Measurements from ENCODE around the gene KBTBD7. TPM values are rescaled to one million over a fixed set of nuclear protein-coding genes. Genes with fewer than 3 reads are reported as not detected.
A peak's percentile ranks its signal among the peaks of the same experiment; 100 is the strongest.

The KBTBD7 gene
- total and polyA plus RNA-seq, 9 of the 15 experiments (the other 6 are each of a cell fraction or from before 2014, with no cell fraction given), result 1.8 to 4.4 (median 3.3) TPM

DNA sequence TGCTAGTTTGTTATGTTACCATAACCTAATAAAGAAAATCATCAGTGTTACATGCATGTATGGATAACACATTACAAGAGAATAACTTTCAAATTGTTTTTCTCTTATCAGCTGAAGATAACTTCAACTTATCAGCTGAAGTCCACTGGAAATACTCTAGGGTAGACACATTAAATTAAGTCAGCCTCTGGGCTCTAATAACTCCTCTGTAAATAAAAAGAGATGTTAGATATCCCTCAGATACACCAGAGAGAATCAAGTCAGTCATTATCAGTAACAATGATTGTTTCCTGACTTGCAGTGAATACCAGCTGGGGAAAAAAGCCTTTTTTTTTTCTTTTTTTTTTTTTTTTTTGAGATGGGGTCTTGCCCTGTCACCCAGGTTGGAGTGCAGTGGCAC lies 1.6 kb upstream of the KBTBD7 start (continued):
- TF ChIP-seq SPI1 (IDR thresholded peaks at IDR 0.05; ENCODE audit: borderline replicate concordance, low read depth, low read length), result no peak
- TF ChIP-seq CREB1 (IDR thresholded peaks at IDR 0.05), result no peak
- no peak for TF ChIP-seq CREB1 (CRISPR knock-in tag; IDR thresholded peaks at IDR 0.05)
- TF ChIP-seq ARID2 (IDR thresholded peaks at IDR 0.05), result no peak
- no peak for TF ChIP-seq CBFA2T3 (IDR thresholded peaks at IDR 0.05)
- TF ChIP-seq IRF2 (CRISPR knock-in tag; IDR thresholded peaks at IDR 0.05), result no peak
- TF ChIP-seq PTBP1 (IDR thresholded peaks at IDR 0.05; ENCODE audit: low read depth, low read length), result no peak

DNA sequence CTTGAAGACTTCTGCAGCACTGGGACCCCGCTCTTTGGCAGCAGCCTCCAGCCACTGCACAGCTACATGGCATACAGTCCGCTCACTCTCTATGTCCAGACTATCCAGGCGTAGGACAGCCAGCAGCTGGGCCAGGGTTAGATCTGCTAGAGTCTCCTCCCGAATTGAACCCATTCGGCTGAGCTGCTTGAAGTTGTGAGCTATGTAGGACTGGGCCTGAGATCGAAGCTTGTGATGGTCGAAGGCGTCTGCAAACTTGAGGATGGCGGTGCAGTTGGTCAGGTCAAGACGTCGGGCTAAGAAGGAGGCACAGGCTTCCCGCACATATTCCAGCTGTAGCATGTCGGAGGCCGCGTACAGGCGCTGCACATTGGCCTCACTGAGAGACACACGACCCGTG lies 900 bp downstream of the KBTBD7 start:
- WGBS (ENCODE audit: insufficient coverage, low coverage, missing lambda C conversion rate), result 88% methylated on average over 7 of the region's 18 CpGs
- no peak for ATAC-seq
- Histone ChIP-seq H3K79me2 (ENCODE audit: control insufficient read depth, insufficient read depth, low read length) (peaks cover 12% of the 10 kb centered on the region), H4K20me1 (replicated peaks; ENCODE audit: control insufficient read depth, insufficient read depth, low read length) (no peaks in the 10 kb centered on the region), H3K27me3 (ENCODE audit: control insufficient read depth in 2 of 2, insufficient read depth in 2 of 2, low read length in 2 of 2) (no peaks in the 10 kb centered on the region), H3K36me3 (ENCODE audit: control insufficient read depth, insufficient read depth, low read length) (no peaks in the 10 kb centered on the region; the same call in 2 of the 3 replicates), H3K4me2 (ENCODE audit: insufficient read depth, low read length) (peak overlapping the region; percentile 73), H3K9ac (ENCODE audit: insufficient read depth in 1 of 2, low read depth in 2 of 2, low read length in 2 of 2) (peak overlapping the region in 1 of 2 experiments; percentile 95; a peak in 2 of 4 replicates), H3K27ac (ENCODE audit: extremely low read depth, low read depth, low read length) (no peak overlapping the region), H3K4me3 (no peak overlapping the region; the same call in 1 of the 2 replicates), H2AFZ (ENCODE audit: low read depth, low read length) (peak overlapping the region; percentile 94; the same call in 1 of the 2 replicates), H3K4me1 (replicated peaks in 1 of 2; ENCODE audit: control insufficient read depth in 2 of 2, insufficient read depth in 2 of 2, low read length in 2 of 2) (peaks cover 4 to 11% of the 10 kb centered on the region in 2 experiments; a peak in 4 of 5 replicates), H3K9me1 (ENCODE audit: control insufficient read depth, insufficient read depth, low read length) (no peaks in the 10 kb centered on the region), H3K9me3 (replicated peaks; ENCODE audit: control insufficient read depth, insufficient read depth, low read depth, low read length) (no peaks in the 10 kb centered on the region)
- DNase-seq (ENCODE audit: extremely low read depth in 1 of 4, low spot score in 3 of 4), result no peak
- POLR2A ChIA-PET, result no interaction called here
- BruUV-seq (replicated peaks), result no TSS peak
- in situ Hi-C loops (cut with MboI), result loop anchor here (5.0 kb wide), 1 partner anchor 61 kb away; the partner anchor contains the start of gene KBTBD6
- CTCF ChIA-PET (ENCODE audit: low intra/inter-chr PET ratio), result no interaction called here
- intact Hi-C loops (cut with micrococcal nuclease), result loop anchor here (5.0 kb wide), 2 partner anchors 46 to 131 kb away; partner anchors contain the start of gene WBP4
- TF ChIP-seq NELFE (IDR thresholded peaks at IDR 0.05; ENCODE audit: insufficient read depth, insufficient read length) (no peak), U2AF1 (optimal IDR thresholded peaks at IDR 0.05; ENCODE audit: low read depth, low read length) (no peak)
- TF ChIP-seq, protein P1, sequence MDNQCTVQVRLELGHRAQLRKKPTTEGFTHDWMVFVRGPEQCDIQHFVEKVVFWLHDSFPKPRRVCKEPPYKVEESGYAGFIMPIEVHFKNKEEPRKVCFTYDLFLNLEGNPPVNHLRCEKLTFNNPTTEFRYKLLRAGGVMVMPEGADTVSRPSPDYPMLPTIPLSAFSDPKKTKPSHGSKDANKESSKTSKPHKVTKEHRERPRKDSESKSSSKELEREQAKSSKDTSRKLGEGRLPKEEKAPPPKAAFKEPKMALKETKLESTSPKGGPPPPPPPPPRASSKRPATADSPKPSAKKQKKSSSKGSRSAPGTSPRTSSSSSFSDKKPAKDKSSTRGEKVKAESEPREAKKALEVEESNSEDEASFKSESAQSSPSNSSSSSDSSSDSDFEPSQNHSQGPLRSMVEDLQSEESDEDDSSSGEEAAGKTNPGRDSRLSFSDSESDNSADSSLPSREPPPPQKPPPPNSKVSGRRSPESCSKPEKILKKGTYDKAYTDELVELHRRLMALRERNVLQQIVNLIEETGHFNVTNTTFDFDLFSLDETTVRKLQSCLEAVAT (IDR thresholded peaks at IDR 0.05), result peak in 1 of 2 experiments; percentile 50; a peak in 1 of 4 replicates
- FAIRE-seq, result no peak
